ENCODE data around the gene IL12RB1.

DNA sequence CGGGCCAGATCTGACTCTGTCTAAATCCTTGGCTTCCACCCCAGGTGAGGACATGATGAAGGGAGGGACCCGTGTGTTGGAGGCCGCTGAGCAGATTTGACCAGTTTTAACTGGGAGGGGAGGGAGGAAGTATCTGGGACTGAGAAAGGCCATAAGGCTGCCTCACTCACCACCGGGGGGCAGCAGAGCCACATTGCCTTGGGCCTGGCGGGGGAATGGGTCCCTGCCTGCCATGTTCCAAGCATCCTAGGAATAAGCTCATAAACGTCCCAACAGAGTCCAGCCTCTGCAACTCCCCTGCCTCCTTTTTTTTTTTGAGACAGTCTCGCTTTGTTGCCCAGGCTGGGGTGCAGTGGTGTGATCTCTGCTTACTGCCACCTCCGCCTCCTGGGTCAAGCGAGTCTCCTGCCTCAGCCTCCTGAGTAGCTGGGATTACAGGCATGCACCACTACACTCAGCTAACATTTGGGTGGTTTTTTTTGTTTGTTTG, 26.3 kb upstream of the IL12RB1 start:
- TF ChIP-seq, protein P1, sequence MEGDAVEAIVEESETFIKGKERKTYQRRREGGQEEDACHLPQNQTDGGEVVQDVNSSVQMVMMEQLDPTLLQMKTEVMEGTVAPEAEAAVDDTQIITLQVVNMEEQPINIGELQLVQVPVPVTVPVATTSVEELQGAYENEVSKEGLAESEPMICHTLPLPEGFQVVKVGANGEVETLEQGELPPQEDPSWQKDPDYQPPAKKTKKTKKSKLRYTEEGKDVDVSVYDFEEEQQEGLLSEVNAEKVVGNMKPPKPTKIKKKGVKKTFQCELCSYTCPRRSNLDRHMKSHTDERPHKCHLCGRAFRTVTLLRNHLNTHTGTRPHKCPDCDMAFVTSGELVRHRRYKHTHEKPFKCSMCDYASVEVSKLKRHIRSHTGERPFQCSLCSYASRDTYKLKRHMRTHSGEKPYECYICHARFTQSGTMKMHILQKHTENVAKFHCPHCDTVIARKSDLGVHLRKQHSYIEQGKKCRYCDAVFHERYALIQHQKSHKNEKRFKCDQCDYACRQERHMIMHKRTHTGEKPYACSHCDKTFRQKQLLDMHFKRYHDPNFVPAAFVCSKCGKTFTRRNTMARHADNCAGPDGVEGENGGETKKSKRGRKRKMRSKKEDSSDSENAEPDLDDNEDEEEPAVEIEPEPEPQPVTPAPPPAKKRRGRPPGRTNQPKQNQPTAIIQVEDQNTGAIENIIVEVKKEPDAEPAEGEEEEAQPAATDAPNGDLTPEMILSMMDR (IDR thresholded peaks at IDR 0.05), result peak; percentile 83
- TF ChIP-seq EZH2 (IDR thresholded peaks at IDR 0.05), result no peak
